Esophagus (tissue), 2 donors: ENCODE data around the gene ABCD3. TPM values are rescaled to one million over a fixed set of nuclear protein-coding genes. Genes with fewer than 3 reads are reported as not detected.

ENCODE experiments used
- H3K27ac ChIP-seq, 2 donors: one replicate each; pipeline ENCODE4 v1.5.1; 2013; ENCODE audit warnings: low read depth in 2 of 2, mild to moderate bottlenecking in 2 of 2, inconsistent platforms in 1 of 2, low read length in 1 of 2, moderate library complexity in 1 of 2
- H3K27me3 ChIP-seq, 2 donors: one replicate each; pipeline ENCODE4 v1.6.1; 2013; ENCODE audit warnings: low read length in 2 of 2, control low read depth in 1 of 2, mild to moderate bottlenecking in 1 of 2; ENCODE audit not compliant: insufficient read depth in 2 of 2, control insufficient read depth in 1 of 2
- H3K36me3 ChIP-seq, 2 donors: one replicate each; pipeline ENCODE4 v1.6.1; 2013; ENCODE audit warnings: low read length in 1 of 2; ENCODE audit not compliant: control insufficient read depth in 2 of 2, insufficient read depth in 2 of 2
- H3K4me1 ChIP-seq, 2 donors: one replicate each; pipeline ENCODE4 v1.6.1; 2013; ENCODE audit warnings: low read length in 1 of 2; ENCODE audit not compliant: control insufficient read depth in 2 of 2, insufficient read depth in 2 of 2
- H3K4me3 ChIP-seq, 2 donors: one replicate each; pipeline ENCODE4 v1.5.1; 2013; ENCODE audit warnings: low read length in 2 of 2, mild to moderate bottlenecking in 2 of 2, low read depth in 1 of 2, moderate library complexity in 1 of 2
- H3K9me3 ChIP-seq, 2 donors: one replicate each; pipeline ENCODE4 v1.6.1; 2013; ENCODE audit warnings: mild to moderate bottlenecking in 2 of 2, low read depth in 1 of 2, low read length in 1 of 2, moderate library complexity in 1 of 2; ENCODE audit not compliant: control insufficient read depth in 2 of 2, insufficient read depth in 1 of 2
- WGBS, 2 donors: extraction: QIAGEN DNeasy Blood & Tissue Kit; methylation state at CpG; one replicate each; pipeline ENCODE4 v1.1.7; 2013; 5-methylcytosine and 5-hydroxymethylcytosine counted together
- polyA plus RNA-seq, 2 donors: library from polyadenylated mRNA; stranded (reverse); fragments of 200-250 nt; gene quantifications; one replicate each; pipeline ENCODE4 v1.2.3, GENCODE V29; 2013
- donor health status: healthy with polysubstance abuse.
- donor health status: Bipolar disorder and iron deficiency.

Gene ABCD3
- polyA plus RNA-seq, 2 donors: 12.6 to 17.7 TPM

DNA sequence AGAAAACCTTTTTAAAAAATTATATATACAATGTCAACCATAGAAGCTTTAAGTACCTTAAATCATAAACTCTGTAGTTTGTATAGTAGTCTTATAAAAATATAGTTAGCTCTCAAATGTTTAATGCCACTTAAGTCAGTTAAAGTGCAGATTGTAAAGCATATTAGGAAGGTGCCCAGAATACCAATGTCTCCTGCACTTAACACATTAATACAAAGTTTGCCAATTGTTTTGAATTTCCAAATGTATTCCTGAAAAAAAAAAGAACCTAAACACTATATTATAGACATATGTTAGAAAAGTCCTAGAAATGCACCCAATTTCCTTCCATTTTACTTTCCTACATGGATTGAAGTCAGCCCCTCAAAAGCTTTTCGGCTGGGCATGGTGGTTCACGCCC, 111.2 kb downstream of the ABCD3 start:
- Histone ChIP-seq H3K27me3 (peaks cover 0 to under 1% of the 10 kb centered on the region in 2 donors), H3K9me3 (no peaks in the 10 kb centered on the region), H3K36me3 (no peaks in the 10 kb centered on the region), H3K4me3 (no peak overlapping the region), H3K4me1 (peaks cover 0 to 2% of the 10 kb centered on the region in 2 donors), H3K27ac (no peak overlapping the region)
- 93 to 96% methylated on average over 2 of the region's 2 CpGs for WGBS, 2 donors

DNA sequence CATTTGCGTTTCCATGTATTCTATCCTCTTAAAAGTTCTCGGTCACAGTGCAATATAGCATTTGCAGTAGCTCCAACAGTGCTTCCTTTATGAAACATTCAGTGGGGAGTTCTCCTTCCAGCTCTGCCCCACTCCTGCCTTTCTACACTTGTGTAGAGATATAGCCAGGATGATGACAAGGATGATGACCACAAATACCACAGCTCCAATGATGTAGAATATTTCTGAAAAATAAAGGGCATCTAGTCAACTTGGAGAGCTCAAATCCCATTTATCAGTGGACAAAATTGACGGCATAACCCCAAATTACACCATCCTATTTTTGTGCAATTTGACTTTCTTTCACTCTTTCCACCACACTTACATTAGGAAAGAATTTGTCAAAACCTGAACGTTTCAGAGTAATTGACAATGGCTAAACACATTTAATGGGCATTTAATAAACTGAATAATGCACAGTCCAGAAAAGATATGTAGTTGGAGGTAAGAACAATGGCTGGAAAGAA, 112.2 kb downstream of the ABCD3 start:
- H3K27me3 ChIP-seq: peaks cover 0 to 2% of the 10 kb centered on the region in 2 donors
- no peaks in the 10 kb centered on the region for H3K9me3 ChIP-seq
- no peaks in the 10 kb centered on the region for H3K36me3 ChIP-seq
- H3K4me3 ChIP-seq: no peak overlapping the region
- 83 to 85% methylated on average over 4 of the region's 4 CpGs for WGBS, 2 donors
- peaks cover 0 to 2% of the 10 kb centered on the region in 2 donors for H3K4me1 ChIP-seq
- no peak overlapping the region for H3K27ac ChIP-seq

DNA sequence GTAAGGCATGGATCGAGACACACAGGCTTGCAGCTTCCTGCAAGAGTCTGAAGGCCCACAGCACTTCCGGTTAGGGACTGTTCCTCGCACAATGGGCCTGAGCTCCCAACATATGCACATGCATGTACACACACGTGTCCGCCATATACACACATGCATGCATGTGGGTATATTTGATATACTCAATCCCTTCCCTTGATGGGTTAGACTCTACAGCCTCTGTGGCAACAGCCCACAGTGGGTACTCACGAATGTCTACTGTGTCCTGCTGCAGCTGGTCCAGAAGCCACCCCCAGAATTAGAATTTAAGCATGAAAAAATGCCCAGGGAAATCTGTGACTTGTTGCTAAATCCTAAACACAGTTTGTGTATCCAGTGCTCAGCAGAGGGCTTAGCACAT, 113.5 kb downstream of the ABCD3 start:
- no peaks in the 10 kb centered on the region for H3K36me3 ChIP-seq
- WGBS, 2 donors: 89 to 92% methylated on average over 6 of the region's 6 CpGs
- no peaks in the 10 kb centered on the region for H3K9me3 ChIP-seq
- no peak overlapping the region for H3K4me3 ChIP-seq
- H3K4me1 ChIP-seq: peaks cover 0 to 2% of the 10 kb centered on the region in 2 donors
- no peak overlapping the region for H3K27ac ChIP-seq
- peaks cover 0 to 2% of the 10 kb centered on the region in 2 donors for H3K27me3 ChIP-seq

DNA sequence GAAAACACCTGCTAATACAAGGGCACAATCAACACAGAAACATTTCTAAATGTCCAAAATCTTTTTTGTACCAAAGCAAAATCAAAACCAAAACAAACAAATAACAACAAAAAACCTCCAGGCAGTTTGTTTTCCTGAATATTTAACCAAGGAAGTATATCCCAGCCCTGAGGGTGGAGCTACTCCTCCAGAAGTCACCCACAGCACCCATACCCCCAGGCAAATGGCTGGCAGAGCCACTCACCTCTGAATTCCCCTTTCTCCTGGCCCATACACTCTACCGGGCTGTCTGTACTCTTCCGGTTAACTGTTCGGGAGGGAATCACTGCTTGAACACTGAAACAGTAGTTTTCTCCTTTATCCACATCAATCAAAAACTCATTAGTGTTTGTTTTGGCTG, 113.9 kb downstream of the ABCD3 start:
- H3K4me3 ChIP-seq: no peak overlapping the region
- peaks cover 0 to 2% of the 10 kb centered on the region in 2 donors for H3K27me3 ChIP-seq
- peaks cover 0 to 2% of the 10 kb centered on the region in 2 donors for H3K4me1 ChIP-seq
- 64 to 72% methylated on average over 3 of the region's 3 CpGs for WGBS, 2 donors
- H3K27ac ChIP-seq: no peak overlapping the region
- no peaks in the 10 kb centered on the region for H3K36me3 ChIP-seq
- no peaks in the 10 kb centered on the region for H3K9me3 ChIP-seq

DNA sequence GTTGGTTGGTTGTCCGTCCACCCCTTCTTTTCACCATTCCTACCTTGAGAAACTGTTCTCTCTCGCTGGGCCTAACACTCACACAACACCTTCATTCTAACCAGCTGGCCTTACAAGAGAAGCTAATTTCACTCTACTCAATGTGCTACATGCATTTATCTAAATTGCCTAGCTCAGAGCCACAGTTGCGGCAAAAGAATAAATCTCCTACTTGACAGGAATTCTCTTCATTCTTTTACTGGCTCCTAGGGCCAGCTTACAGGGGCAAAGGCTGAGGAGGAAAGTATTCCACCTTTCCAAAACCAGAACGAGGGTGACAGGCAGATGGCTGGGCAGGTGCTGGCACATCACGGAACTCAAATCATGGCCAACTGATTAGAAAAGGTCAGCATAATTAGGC, 116.9 kb downstream of the ABCD3 start:
- WGBS, 2 donors: 84 to 91% methylated on average over 5 of the region's 5 CpGs
- Histone ChIP-seq H3K4me3 (no peak overlapping the region), H3K27me3 (peaks cover 0 to 2% of the 10 kb centered on the region in 2 donors), H3K36me3 (no peaks in the 10 kb centered on the region), H3K27ac (no peak overlapping the region), H3K9me3 (no peaks in the 10 kb centered on the region), H3K4me1 (no peaks in the 10 kb centered on the region)

DNA sequence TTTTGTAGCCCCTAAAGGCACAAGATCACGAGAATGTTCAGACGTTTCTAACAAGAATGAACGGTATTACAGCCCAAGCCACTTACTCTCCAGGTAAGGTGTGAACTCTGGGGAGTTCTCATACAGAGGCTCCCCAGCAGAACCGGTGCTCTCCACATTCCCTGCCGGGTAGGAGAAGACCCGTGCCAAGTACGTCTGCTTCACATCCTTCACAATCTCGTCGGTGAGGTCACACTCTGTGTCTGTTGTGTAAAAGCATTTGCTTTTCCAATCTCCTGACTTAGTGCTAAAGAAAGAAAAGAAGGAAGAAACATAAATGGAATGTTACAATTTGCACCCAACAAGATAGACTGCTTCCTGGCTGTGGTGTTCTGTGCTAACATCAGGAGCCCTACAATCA, 117.7 kb downstream of the ABCD3 start:
- Histone ChIP-seq H3K4me3 (no peak overlapping the region), H3K4me1 (peaks cover 0 to 3% of the 10 kb centered on the region in 2 donors), H3K9me3 (no peaks in the 10 kb centered on the region), H3K27ac (no peak overlapping the region), H3K36me3 (no peaks in the 10 kb centered on the region), H3K27me3 (peaks cover 0 to 2% of the 10 kb centered on the region in 2 donors)
- WGBS, 2 donors: 79 to 87% methylated on average over 9 of the region's 9 CpGs

DNA sequence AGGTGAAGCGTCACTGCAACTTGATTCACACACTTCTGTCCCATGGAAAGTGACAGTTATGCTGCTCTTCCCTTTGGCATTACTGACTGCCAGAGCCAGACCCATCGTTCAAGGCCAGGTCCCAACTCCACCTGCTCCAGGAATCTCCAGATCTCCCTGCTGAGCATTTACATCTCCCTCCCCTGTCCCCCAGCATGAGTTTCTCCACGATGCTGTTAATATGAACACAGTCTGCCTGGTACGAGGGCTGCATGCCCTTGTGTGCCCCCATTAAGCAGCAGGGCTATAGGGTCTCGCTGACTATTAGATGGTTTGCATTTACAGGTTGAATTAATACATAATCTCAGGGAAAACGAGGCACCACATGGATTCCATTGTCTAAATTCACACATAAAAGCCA, 119.1 kb downstream of the ABCD3 start:
- WGBS, 2 donors: 71 to 76% methylated on average over 6 of the region's 6 CpGs
- no peak overlapping the region for H3K4me3 ChIP-seq
- H3K27me3 ChIP-seq: peaks cover 0 to 2% of the 10 kb centered on the region in 2 donors
- no peaks in the 10 kb centered on the region for H3K9me3 ChIP-seq
- peaks cover 5 to 9% of the 10 kb centered on the region in 2 donors for H3K4me1 ChIP-seq
- no peaks in the 10 kb centered on the region for H3K36me3 ChIP-seq
- H3K27ac ChIP-seq: no peak overlapping the region

DNA sequence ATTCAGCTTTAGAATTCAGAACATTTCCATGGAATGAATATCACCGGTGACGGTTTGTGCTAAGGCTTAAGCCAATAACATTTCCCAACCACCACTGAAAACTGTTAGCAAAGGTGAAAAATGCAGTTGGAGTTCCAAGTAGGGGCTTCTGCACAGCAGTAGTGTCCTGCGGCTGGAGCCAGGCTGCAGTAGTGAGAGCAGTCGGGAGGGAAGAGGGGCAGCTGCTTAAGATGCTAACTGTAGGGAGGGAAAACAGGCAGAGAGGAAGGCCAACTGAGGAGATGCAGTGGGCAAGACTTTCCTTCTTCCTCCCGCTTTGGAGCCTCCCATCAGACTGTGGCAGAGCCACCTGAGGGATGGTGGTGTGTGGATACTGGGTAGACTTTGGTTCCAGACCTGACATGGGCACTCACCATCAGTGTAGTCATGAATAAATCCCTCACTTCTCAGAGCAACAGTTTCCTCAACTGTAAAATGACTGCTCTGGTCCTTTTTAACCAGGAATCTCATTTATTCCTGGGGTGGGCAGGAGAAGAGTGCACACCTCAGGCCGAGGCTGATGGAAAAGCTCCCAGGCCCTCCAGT, 120.1 kb downstream of the ABCD3 start:
- peaks cover 6 to 9% of the 10 kb centered on the region in 2 donors for H3K4me1 ChIP-seq

DNA sequence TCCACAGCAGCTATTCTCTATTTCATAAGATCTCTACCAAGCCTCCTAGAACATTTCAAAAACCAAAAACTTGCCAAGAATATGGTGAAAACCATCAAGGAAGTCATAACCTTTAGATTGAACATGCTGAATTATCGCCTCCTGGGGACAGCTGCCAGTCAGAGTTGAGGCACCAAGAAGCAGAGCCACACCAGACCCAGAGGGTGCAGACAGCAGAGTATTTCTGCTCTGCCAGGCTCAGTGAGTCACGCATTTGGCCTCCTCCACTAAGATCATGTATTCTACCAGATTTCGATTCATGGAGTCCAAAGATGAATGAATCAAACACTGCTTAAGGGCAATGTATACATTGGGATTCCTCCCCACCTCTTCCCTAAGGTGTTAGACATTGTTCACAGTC, 121.3 kb downstream of the ABCD3 start:
- Histone ChIP-seq H3K4me1 (peaks cover 6 to 9% of the 10 kb centered on the region in 2 donors), H3K36me3 (no peaks in the 10 kb centered on the region), H3K9me3 (no peaks in the 10 kb centered on the region), H3K27me3 (peaks cover 0 to under 1% of the 10 kb centered on the region in 2 donors), H3K27ac (peak overlapping the region in 1 of 2 donors; percentile 6), H3K4me3 (peak overlapping the region; percentile 18 to 56)
- 41 to 58% methylated on average over 3 of the region's 3 CpGs for WGBS, 2 donors

More for the DNA sequence above, 120.1 kb downstream of the ABCD3 start:
- H3K9me3 ChIP-seq: no peaks in the 10 kb centered on the region
- H3K4me3 ChIP-seq: peak overlapping the region in 1 of 2 donors; percentile 18
- WGBS, 2 donors: 76% methylated on average over 6 of the region's 6 CpGs
- peak overlapping the region in 1 of 2 donors; percentile 44 for H3K27ac ChIP-seq
- H3K27me3 ChIP-seq: peaks cover 0 to 2% of the 10 kb centered on the region in 2 donors
- H3K36me3 ChIP-seq: no peaks in the 10 kb centered on the region
